Measurements from ENCODE around the gene PROM1. TPM values are rescaled to one million over a fixed set of nuclear protein-coding genes. Genes with fewer than 3 reads are reported as not detected.

PROM1 gene
- total and polyA plus RNA-seq, 2 experiments from 2014 or later = 36.6 to 66.6 TPM

GRCh38 chr4:16055471-16055870 lies 28.4 kb downstream of the PROM1 start:
- Histone ChIP-seq H2AFZ (no peak overlapping the region), H3K27me3 (ENCODE audit: insufficient read depth) (no peaks in the 10 kb centered on the region), H3K79me2 (replicated peaks; ENCODE audit: insufficient read depth) (peaks cover 67% of the 10 kb centered on the region), H3K4me2 (no peak overlapping the region), H3K4me3 (no peak overlapping the region), H3K27ac (ENCODE audit: low read depth) (no peak overlapping the region), H3K36me3 (ENCODE audit: insufficient read depth) (no peaks in the 10 kb centered on the region), H3K4me1 (ENCODE audit: insufficient read depth) (no peaks in the 10 kb centered on the region; the same call in 1 of the 2 replicates), H3F3A (replicated peaks; ENCODE audit: low read depth) (no peaks in the 10 kb centered on the region), H4K20me1 (replicated peaks; ENCODE audit: insufficient read depth) (peaks cover 28% of the 10 kb centered on the region), H3K9me2 (ENCODE audit: insufficient read depth) (no peaks in the 10 kb centered on the region)
- peaks cover 17% of the 10 kb centered on the region for H3K36me3 Mint-ChIP-seq (ENCODE audit: low read depth)
- H3K9me3 Mint-ChIP-seq = no peaks in the 10 kb centered on the region
- H3K4me1 Mint-ChIP-seq = peaks cover 21% of the 10 kb centered on the region
- H3K27ac Mint-ChIP-seq = peak overlapping the region; percentile 34; the same call in 1 of the 2 replicates
- no peak for TF ChIP-seq JUNB (IDR thresholded peaks at IDR 0.05; ENCODE audit: unreplicated experiment)
- no peak for TF ChIP-seq ZNF331 (CRISPR knock-in tag; IDR thresholded peaks at IDR 0.05; ENCODE audit: low read depth)
- no peak for TF ChIP-seq POLR2AphosphoS5 (IDR thresholded peaks at IDR 0.05; ENCODE audit: low read depth)
- TF ChIP-seq REST (IDR thresholded peaks at IDR 0.05; ENCODE audit: unreplicated experiment) = no peak
- no peak for TF ChIP-seq EZH2 (IDR thresholded peaks at IDR 0.05; ENCODE audit: low read depth, unreplicated experiment)
- TF ChIP-seq NANOG (IDR thresholded peaks at IDR 0.05; ENCODE audit: borderline replicate concordance) = no peak
- TF ChIP-seq CREB1 (CRISPR knock-in tag; IDR thresholded peaks at IDR 0.05; ENCODE audit: low read depth) = no peak
- TF ChIP-seq ETS1 (IDR thresholded peaks at IDR 0.05) = no peak
- TF ChIP-seq CTCF (conservative IDR thresholded peaks at IDR 0.05; ENCODE audit: low read depth in 2 of 2) = no peak
- H3K27me3 Mint-ChIP-seq (ENCODE audit: insufficient read depth, low read depth, poor library complexity) = no peaks in the 10 kb centered on the region
- DNase-seq (ENCODE audit: low spot score) (no peak), ATAC-seq (no peak)
- no peak overlapping the region for H3K4me3 Mint-ChIP-seq

- ATAC-seq = no peak
- TF ChIP-seq EZH2 (IDR thresholded peaks at IDR 0.05; ENCODE audit: low read depth, unreplicated experiment) = no peak
- TF ChIP-seq CTCF (conservative IDR thresholded peaks at IDR 0.05; ENCODE audit: low read depth in 2 of 2) = no peak
- no peak for TF ChIP-seq REST (IDR thresholded peaks at IDR 0.05; ENCODE audit: unreplicated experiment)
- TF ChIP-seq EZH2phosphoT487 (IDR thresholded peaks at IDR 0.05; ENCODE audit: unreplicated experiment) = no peak
Observed at GRCh38 chr4:16052939-16053338, 30.9 kb downstream of the PROM1 start.

More at GRCh38 chr4:16052939-16053338, 30.9 kb downstream of the PROM1 start:
- DNase-seq (ENCODE audit: low spot score) = no peak
- no peaks in the 10 kb centered on the region for H3K27me3 Mint-ChIP-seq (ENCODE audit: insufficient read depth, low read depth, poor library complexity)
- no peaks in the 10 kb centered on the region for H3K9me2 ChIP-seq (ENCODE audit: insufficient read depth)
- no peak overlapping the region for H3K4me3 ChIP-seq
- H3K27ac ChIP-seq (ENCODE audit: low read depth) = no peak overlapping the region
- no peak overlapping the region for H3K27ac Mint-ChIP-seq
- H3K36me3 Mint-ChIP-seq (ENCODE audit: low read depth) = peaks cover 17% of the 10 kb centered on the region
- peaks cover 56% of the 10 kb centered on the region for H3K79me2 ChIP-seq (replicated peaks; ENCODE audit: insufficient read depth)
- no peaks in the 10 kb centered on the region for H3K36me3 ChIP-seq (ENCODE audit: insufficient read depth)
- no peak overlapping the region for H2AFZ ChIP-seq
- H3K9me3 Mint-ChIP-seq = no peaks in the 10 kb centered on the region
- no peaks in the 10 kb centered on the region for H3F3A ChIP-seq (replicated peaks; ENCODE audit: low read depth)
- H3K4me3 Mint-ChIP-seq = no peak overlapping the region
- peaks cover 13% of the 10 kb centered on the region; the same call in 1 of the 2 replicates for H3K4me1 ChIP-seq (ENCODE audit: insufficient read depth)
- H3K4me2 ChIP-seq = no peak overlapping the region
- peaks cover 30% of the 10 kb centered on the region for H3K4me1 Mint-ChIP-seq
- no peaks in the 10 kb centered on the region for H3K27me3 ChIP-seq (ENCODE audit: insufficient read depth)
- H4K20me1 ChIP-seq (replicated peaks; ENCODE audit: insufficient read depth) = peaks cover 28% of the 10 kb centered on the region
